Measurements from ENCODE around the gene TMEM270.
A peak's percentile ranks its signal among the peaks of the same experiment; 100 is the strongest.

The TMEM270 gene

DNA sequence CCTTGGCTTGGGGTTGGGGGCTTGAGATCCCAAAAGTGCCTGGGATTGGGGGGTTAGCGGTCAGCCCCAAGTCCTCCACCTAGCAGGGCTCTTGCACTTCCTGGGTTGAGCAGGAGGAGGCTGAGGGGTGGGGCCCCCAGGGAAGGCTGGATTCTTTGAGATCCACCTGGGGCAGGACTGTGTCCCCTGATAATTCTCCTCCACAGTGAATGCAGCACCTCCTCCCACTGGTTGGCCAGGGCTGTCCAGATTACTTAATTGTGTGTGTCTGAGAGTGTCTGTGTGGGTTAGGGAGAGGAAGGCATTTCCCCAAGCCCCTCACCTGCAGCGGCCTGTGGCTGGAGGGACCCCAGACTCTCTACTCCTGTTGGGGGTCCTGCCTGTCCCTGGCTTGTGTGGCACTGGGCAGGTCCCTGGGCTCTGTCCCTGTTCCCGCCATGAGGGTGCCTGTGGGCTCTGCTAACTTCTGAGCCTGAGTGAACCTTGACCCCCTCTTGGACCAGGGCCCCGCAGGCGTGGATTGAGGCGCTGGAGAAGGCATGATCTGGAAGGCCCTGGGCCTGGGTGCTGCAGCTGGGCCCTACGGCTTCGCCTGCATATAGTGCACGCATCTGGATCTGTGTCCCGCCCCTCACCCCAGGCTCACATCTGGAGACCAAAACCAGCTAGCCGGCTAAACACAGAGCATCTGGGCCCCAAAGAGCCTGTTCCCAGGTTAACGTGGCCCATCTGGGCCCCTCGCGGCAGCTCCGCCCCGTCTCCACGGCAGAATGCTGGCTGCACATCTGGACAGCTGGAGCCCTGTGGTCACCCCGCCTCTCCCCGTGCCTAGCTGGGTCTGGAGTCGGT lies 10.4 kb downstream of the TMEM270 start:
- TF ChIP-seq, protein P1, sequence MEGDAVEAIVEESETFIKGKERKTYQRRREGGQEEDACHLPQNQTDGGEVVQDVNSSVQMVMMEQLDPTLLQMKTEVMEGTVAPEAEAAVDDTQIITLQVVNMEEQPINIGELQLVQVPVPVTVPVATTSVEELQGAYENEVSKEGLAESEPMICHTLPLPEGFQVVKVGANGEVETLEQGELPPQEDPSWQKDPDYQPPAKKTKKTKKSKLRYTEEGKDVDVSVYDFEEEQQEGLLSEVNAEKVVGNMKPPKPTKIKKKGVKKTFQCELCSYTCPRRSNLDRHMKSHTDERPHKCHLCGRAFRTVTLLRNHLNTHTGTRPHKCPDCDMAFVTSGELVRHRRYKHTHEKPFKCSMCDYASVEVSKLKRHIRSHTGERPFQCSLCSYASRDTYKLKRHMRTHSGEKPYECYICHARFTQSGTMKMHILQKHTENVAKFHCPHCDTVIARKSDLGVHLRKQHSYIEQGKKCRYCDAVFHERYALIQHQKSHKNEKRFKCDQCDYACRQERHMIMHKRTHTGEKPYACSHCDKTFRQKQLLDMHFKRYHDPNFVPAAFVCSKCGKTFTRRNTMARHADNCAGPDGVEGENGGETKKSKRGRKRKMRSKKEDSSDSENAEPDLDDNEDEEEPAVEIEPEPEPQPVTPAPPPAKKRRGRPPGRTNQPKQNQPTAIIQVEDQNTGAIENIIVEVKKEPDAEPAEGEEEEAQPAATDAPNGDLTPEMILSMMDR (IDR thresholded peaks at IDR 0.05; ENCODE audit: low read length, missing control alignments) = no peak
- DNase-seq (ENCODE audit: low read depth) = no peak
- H3K4me3 ChIP-seq (replicated peaks; ENCODE audit: low read depth, low read length) = no peak overlapping the region

DNA sequence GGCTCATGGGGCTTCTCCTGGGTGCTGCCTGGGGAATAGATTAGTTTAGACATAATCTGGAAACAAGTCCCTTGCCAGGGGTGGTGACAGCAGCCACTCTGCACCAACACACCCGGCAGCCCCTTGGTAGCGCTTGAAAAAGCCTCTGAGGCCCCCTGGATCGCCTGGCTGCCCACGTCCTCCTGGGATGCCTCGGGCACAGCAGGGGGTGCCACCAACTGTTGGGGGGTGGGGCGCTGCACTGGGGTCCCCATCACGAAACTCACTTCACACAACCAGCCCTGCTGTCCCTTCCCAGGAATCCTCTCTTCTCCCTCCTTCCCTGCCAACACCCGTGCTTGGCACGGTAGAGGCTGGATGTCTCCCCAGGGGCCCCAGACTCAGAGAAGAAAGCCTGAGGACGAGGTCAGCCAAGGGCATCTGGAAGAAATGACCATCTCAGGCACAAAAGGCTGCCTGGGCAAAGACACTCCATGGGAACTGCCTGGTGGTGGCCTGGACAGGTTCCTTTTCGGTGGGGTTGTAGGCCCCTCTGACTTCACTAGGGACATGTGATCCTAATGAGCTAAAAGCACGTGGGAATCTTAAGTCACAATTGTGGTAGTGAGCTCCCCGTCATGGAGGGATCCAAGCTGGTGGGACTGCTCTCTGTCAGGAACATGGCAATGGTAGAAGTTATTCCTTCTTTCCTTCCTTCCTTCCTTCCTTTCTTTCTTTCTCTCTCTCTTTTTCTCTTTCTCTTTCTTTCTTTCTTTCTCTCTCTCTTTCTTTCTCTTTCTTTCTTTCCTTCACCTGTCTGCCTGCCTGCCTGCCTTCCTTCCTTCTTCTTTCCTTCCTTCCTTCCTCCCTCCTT lies 11.3 kb downstream of the TMEM270 start:
- TF ChIP-seq, protein P1 (IDR thresholded peaks at IDR 0.05; ENCODE audit: low read length, missing control alignments) = no peak
- DNase-seq (ENCODE audit: low read depth) = no peak
- H3K4me3 ChIP-seq (replicated peaks; ENCODE audit: low read depth, low read length) = no peak overlapping the region

DNA sequence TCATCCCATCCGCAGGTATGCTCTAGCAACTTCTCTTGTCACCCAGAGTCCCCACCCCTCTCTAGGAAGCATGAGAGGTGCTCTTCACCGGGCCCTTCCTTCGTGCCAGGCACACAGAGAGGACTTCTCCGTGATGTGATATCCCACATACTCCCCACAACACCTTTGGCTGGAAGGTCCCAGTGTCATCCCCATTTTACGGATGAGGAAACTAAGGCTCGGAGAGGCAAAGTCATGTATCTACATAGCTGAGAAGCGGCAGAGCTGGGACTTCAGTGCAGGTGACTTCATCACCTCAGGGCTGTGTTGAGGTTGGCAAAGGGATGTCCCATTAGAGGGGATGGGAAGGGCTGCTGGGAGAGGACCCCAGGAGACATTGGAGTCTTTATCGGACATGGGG lies 15.4 kb downstream of the TMEM270 start:
- TF ChIP-seq, protein P1 (IDR thresholded peaks at IDR 0.05; ENCODE audit: low read length, missing control alignments) = no peak
- DNase-seq (ENCODE audit: low read depth) = no peak
- H3K4me3 ChIP-seq (replicated peaks; ENCODE audit: low read depth, low read length) = no peak overlapping the region

DNA sequence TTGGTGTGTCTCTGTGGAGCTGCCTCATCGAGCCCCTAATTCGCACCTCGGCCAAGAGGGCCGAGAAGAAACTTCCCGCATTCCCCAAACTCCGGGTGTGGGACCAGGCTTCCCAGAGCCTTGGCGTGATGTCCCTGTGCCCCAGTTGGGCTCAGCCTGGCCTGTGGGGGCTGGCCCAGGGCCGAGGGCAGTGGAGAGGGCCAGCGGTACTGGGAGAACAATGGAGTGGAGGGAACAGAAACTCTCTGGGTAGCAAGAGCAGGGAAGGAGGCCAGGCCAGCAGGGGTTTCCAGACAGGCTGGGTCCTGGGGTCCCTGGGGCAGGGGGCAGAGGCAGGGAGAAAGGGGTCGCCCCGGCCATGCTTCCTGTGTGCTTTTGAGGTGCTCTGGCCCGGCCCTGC lies 16.0 kb downstream of the TMEM270 start:
- no peak overlapping the region for H3K4me3 ChIP-seq (replicated peaks; ENCODE audit: low read depth, low read length)
- DNase-seq (ENCODE audit: low read depth) = no peak
- TF ChIP-seq, protein P1 (IDR thresholded peaks at IDR 0.05; ENCODE audit: low read length, missing control alignments) = no peak

DNA sequence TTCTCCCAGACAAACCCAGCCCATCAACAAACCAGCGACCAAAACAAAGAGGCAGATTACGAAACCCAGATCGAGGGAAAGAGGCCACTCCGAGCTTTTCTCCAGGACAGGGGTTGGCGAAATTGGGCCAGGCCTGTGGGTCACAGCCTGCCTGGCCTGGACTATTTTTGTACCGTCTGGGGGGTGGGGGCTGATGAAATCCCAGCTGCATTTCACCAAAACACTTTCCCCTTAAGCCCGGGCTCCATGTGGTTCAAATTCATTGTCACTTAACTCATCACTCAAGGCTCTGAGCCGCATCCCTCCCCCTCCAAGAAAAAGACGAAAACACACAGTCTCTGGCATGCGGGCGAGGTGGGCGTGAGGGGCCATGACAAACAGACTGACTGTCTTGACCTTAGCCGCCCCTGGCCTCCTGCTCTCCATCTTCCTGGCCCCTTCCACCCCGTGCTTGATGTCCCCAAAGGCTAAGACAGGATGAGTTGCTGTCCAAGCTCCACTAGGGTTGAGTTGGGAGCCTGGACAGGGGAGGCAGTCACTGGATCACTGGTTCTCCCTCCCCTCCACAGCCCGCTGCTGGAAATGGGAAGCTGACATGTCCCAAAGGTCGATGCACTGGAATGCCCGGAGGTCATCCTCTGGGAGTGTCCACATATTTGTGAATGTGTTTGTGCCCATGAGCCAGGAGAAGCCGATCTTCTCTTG lies 19.2 kb downstream of the TMEM270 start:
- no peak overlapping the region for H3K4me3 ChIP-seq (replicated peaks; ENCODE audit: low read depth, low read length)
- TF ChIP-seq, protein P1 (IDR thresholded peaks at IDR 0.05; ENCODE audit: low read length, missing control alignments) = no peak
- DNase-seq (ENCODE audit: low read depth) = peak; percentile 31

DNA sequence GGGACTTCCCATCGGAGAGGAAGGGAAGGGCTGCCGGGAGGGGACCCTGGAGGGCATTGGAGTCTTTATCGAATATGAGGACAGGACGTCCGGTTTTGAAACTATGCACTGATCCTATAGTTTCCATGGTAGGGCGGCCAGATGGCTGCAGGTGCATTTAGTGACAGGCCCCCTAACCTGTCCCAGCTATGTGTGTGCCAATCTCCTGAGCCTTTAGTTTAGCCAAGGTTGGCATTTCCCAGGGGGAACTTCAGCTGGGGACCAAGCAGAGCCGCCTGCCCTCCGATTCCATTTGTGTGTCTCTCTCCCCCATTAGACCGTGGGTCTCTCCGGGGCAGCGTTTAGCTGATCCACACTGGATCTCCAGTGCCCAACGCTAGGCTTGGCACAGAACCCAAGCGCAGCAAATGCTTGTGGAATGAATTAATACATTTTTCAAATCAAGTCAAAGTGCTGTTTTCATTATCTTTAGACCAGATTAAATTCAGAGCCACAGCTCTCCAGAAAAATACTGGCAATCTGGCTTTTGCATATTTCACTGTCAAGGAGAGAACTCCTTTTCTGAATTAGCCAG lies 19.9 kb downstream of the TMEM270 start:
- no peak for DNase-seq (ENCODE audit: low read depth)
- TF ChIP-seq, protein P1 (IDR thresholded peaks at IDR 0.05; ENCODE audit: low read length, missing control alignments) = no peak
- H3K4me3 ChIP-seq (replicated peaks; ENCODE audit: low read depth, low read length) = no peak overlapping the region
